GM18873 (cell line): ENCODE measurements around the gene ISM1.

Experiments
- ATAC-seq: cut with Tn5 transposase; IDR thresholded peaks from one replicate; pipeline ENCODE4 v1.9.1; 2021; ENCODE audit warnings: mild to moderate bottlenecking, moderate library complexity, moderate number of reproducible peaks; ENCODE audit not compliant: unreplicated experiment, low FRiP score

Gene ISM1

GRCh38 chr20:13302647-13303450, 81.8 kb downstream of the ISM1 start:
- no peak for ATAC-seq

- ATAC-seq, result no peak
Measured at GRCh38 chr20:13305284-13305683, 84.2 kb downstream of the ISM1 start.

- no peak for ATAC-seq
Measured at GRCh38 chr20:13307562-13308163, 86.6 kb downstream of the ISM1 start.

- ATAC-seq, result no peak
Measured at GRCh38 chr20:13312300-13312699, 91.2 kb downstream of the ISM1 start.

- ATAC-seq, result no peak
Measured at GRCh38 chr20:13313201-13313600, 92.1 kb downstream of the ISM1 start.

GRCh38 chr20:13317439-13317838, 96.4 kb downstream of the ISM1 start:
- no peak for ATAC-seq

GRCh38 chr20:13318871-13319521, 97.9 kb downstream of the ISM1 start:
- no peak for ATAC-seq

- no peak for ATAC-seq
Measured at GRCh38 chr20:13320702-13321101, 99.6 kb downstream of the ISM1 start.

- no peak for ATAC-seq
Measured at GRCh38 chr20:13321416-13321815, 100.3 kb downstream of the ISM1 start.

GRCh38 chr20:13322198-13322597, 101.1 kb downstream of the ISM1 start:
- no peak for ATAC-seq

- no peak for ATAC-seq
Measured at GRCh38 chr20:13322621-13323020, 101.5 kb downstream of the ISM1 start.

GRCh38 chr20:13325033-13325432, 104.0 kb downstream of the ISM1 start:
- ATAC-seq, result no peak

- ATAC-seq, result no peak
Measured at GRCh38 chr20:13325796-13326340, 104.8 kb downstream of the ISM1 start.

- no peak for ATAC-seq
Measured at GRCh38 chr20:13331536-13331935, 110.5 kb downstream of the ISM1 start.

- ATAC-seq, result no peak
Measured at GRCh38 chr20:13333036-13333435, 112.0 kb downstream of the ISM1 start.

- no peak for ATAC-seq
Measured at GRCh38 chr20:13333793-13334192, 112.7 kb downstream of the ISM1 start.

- peak; percentile 78 for ATAC-seq
Measured at GRCh38 chr20:13336308-13337089, 115.4 kb downstream of the ISM1 start.

- ATAC-seq, result no peak
Measured at GRCh38 chr20:13337090-13337784, 116.2 kb downstream of the ISM1 start.

GRCh38 chr20:13338097-13338661, 117.1 kb downstream of the ISM1 start:
- ATAC-seq, result no peak

- no peak for ATAC-seq
Measured at GRCh38 chr20:13338999-13339411, 117.9 kb downstream of the ISM1 start.
